HepG2 (cell line): ENCODE measurements around the gene MUC6. TPM values are rescaled to one million over a fixed set of nuclear protein-coding genes. Genes with fewer than 3 reads are reported as not detected.
A peak's percentile ranks its signal among the peaks of the same experiment; 100 is the strongest.

ENCODE experiments used
- ATAC-seq: fragments of 200-7000 bp; cut with Tn5 transposase; 3 replicates; pipeline ENCODE4 v1.9.1; 2020; ENCODE audit warnings: mild to moderate bottlenecking, moderate library complexity
- BruUV-seq: library from RNA; stranded (reverse); fragments of 400-500 nt; replicated peaks from 2 replicates; lab custom pipeline; 2021; lab: Mats Ljungman, UMichigan
- CTCF ChIA-PET: fragments of 300-600 bp; formaldehyde crosslinking; extraction: SDS; loops from one replicate; lab custom pipeline; 2021; ENCODE audit warnings: low total read pairs, inconsistent platforms, low intra/inter-chr PET ratio; lab: Yijun Ruan, JAX
- POLR2A ChIA-PET: fragments of 350-600 bp; sonication (Branson Sonifier 250); formaldehyde crosslinking; loops from one replicate; lab custom pipeline; 2020; ENCODE audit warnings: antibody characterized with exemption, inconsistent platforms; lab: Yijun Ruan, JAX
- DNase-seq: peaks from one replicate; pipeline ENCODE4 v3.0.0-alpha.2; 2015; ENCODE audit warnings: low spot score
- FAIRE-seq: peaks from 3 replicates; lab custom pipeline; 2011; peaks lifted over from hg19 to GRCh38; lab: Jason Lieb, UNC
- H2AFZ ChIP-seq: one replicate; pipeline ENCODE4 v1.6.1; 2011; ENCODE audit warnings: low read length, inconsistent platforms
- H3K27ac ChIP-seq: fragments of 300-600 bp; 3 replicates; pipeline ENCODE4 v1.8.0; 2011; ENCODE audit warnings: mixed run types, mild to moderate bottlenecking, mixed read lengths, low read length, inconsistent platforms; ENCODE audit not compliant: insufficient read depth; ENCODE audit errors: extremely low read length
- H3K27me3 ChIP-seq, 2 experiments: fragments of 200-600 bp in 1 of 2; 2 replicates in 1 of 2; 3 replicates in 1 of 2; pipeline versions ENCODE4 v1.6.0 to v1.8.0; 2011; ENCODE audit warnings: low read length in 2 of 2, mild to moderate bottlenecking in 2 of 2, moderate library complexity in 2 of 2, inconsistent platforms in 1 of 2; ENCODE audit not compliant: insufficient read depth in 2 of 2, control insufficient read depth in 1 of 2
- H3K36me3 ChIP-seq, 2 experiments: fragments of 200-600 bp in 1 of 2; replicated peaks in 1 of 2; 2 replicates in 1 of 2; 3 replicates in 1 of 2; pipeline versions ENCODE4 v1.5.1 to v1.8.0; 2011; ENCODE audit warnings: low read length in 2 of 2, inconsistent platforms in 1 of 2; ENCODE audit not compliant: insufficient read depth in 2 of 2, control insufficient read depth in 1 of 2
- H3K4me1 ChIP-seq: 2 replicates; pipeline ENCODE4 v1.5.1; 2012; ENCODE audit warnings: low read length, inconsistent platforms; ENCODE audit not compliant: insufficient read depth
- H3K4me2 ChIP-seq: 2 replicates; pipeline ENCODE4 v1.6.0; 2011; ENCODE audit warnings: low read depth, low read length, inconsistent platforms
- H3K4me3 ChIP-seq, 3 experiments: fragments of 200-600 bp in 1 of 3; sonication (generic), shearing (Covaris generic) in 1 of 3; replicated peaks in 1 of 3; 2 replicates each; pipeline ENCODE4 v1.5.1; 2011 to 2016; ENCODE audit warnings: low read length in 3 of 3, inconsistent platforms in 2 of 3, low read depth in 2 of 3, mild to moderate bottlenecking in 2 of 3, control low read depth in 1 of 3, mixed read lengths in 1 of 3; ENCODE audit not compliant: insufficient read depth in 1 of 3
- H3K79me2 ChIP-seq: one replicate; pipeline ENCODE4 v1.6.1; 2011; ENCODE audit warnings: low read length, inconsistent platforms; ENCODE audit not compliant: insufficient read depth
- H3K9ac ChIP-seq: 2 replicates; pipeline ENCODE4 v1.6.0; 2011; ENCODE audit warnings: mild to moderate bottlenecking, low read depth, low read length, inconsistent platforms; ENCODE audit not compliant: insufficient read depth
- H3K9me3 ChIP-seq: 2 replicates; pipeline ENCODE4 v1.5.1; 2012; ENCODE audit warnings: mild to moderate bottlenecking, low read length
- H4K20me1 ChIP-seq: 2 replicates; pipeline ENCODE4 v1.6.0; 2011; ENCODE audit warnings: inconsistent platforms, mild to moderate bottlenecking, low read length, moderate library complexity; ENCODE audit not compliant: insufficient read depth
- AGO2 ChIP-seq: fragments of 200-400 bp; formaldehyde crosslinking; optimal IDR thresholded peaks from 2 replicates; pipeline ENCODE3; 2017; ENCODE audit warnings: mild to moderate bottlenecking, low read depth, low read length, moderate library complexity
- HNRNPLL ChIP-seq: fragments of 200-400 bp; formaldehyde crosslinking; IDR thresholded peaks from 2 replicates; pipeline ENCODE4 v1.6.1; 2017; ENCODE audit warnings: mild to moderate bottlenecking, low read depth, low read length; ENCODE audit not compliant: poor library complexity, severe bottlenecking
- HOXA5 ChIP-seq: sonication (generic); formaldehyde crosslinking; IDR thresholded peaks from 2 replicates; pipeline ENCODE4 v1.4.0; 2020; ENCODE audit warnings: missing genetic modification reagents
- KAT2B ChIP-seq: fragments of 150-350 bp; IDR thresholded peaks from 2 replicates; pipeline ENCODE4 v1.6.1; 2014; ENCODE audit warnings: low read depth, low read length, borderline replicate concordance
- RBM22 ChIP-seq: fragments of 200-400 bp; formaldehyde crosslinking; optimal IDR thresholded peaks from 2 replicates; pipeline ENCODE3; 2017; ENCODE audit warnings: mild to moderate bottlenecking, low read length, moderate library complexity
- TBP ChIP-seq: sonication (generic); formaldehyde crosslinking; IDR thresholded peaks from 2 replicates; pipeline ENCODE4 v1.5.0; 2020; ENCODE audit warnings: missing genetic modification reagents
- THAP11 ChIP-seq: IDR thresholded peaks from 2 replicates; pipeline ENCODE4 v1.6.1; 2016; ENCODE audit warnings: missing biosample characterization, missing genetic modification reagents
- ZNF781 ChIP-seq: sonication (generic); formaldehyde crosslinking; IDR thresholded peaks from 2 replicates; pipeline ENCODE4 v1.5.1; 2020; ENCODE audit warnings: borderline replicate concordance, mild to moderate bottlenecking, missing genetic modification reagents; ENCODE audit errors: not compliant biosample characterization
- WGBS: methylation state at CpG from one replicate; pipeline ENCODE4 v1.1.6; 2017; ENCODE audit warnings: low lambda C conversion rate; 5-methylcytosine and 5-hydroxymethylcytosine counted together
- in situ Hi-C: cut with HindIII; loops from 2 replicates; pipeline ENCODE4 v1.10.0; 2017; ENCODE audit warnings: low pct_unique_long_range_greater_than_20kb; ENCODE audit not compliant: extremely low pct_ligation_motif_present
- intact Hi-C: fragments of 100-400 bp; cut with micrococcal nuclease; formaldehyde crosslinking; loops from one replicate; pipeline ENCODE4 v1.10.0; 2022; ENCODE audit not compliant: unreplicated experiment
- polyA plus RNA-seq, 8 experiments: library from polyadenylated mRNA; depleted of rRNA in 3 of 8; stranded (reverse) in 7 of 8; unstranded in 1 of 8; fragments of >200 nt; fragmentation: Illumina TruSeq in 4 of 8; extraction: Trizol in 4 of 8; gene quantifications; 2 replicates each; pipeline versions ENCODE4 v1.2.1 to v1.2.3, GENCODE V29; 2011 to 2016; ENCODE audit warnings: low read depth in 4 of 8, missing spikeins in 1 of 8, mixed read lengths in 1 of 8; ENCODE audit not compliant: insufficient read depth in 1 of 8
- total RNA-seq, 5 experiments: library from RNA; depleted of rRNA; stranded (reverse); fragments of >200 nt; fragmentation: Illumina TruSeq; extraction: Trizol; gene quantifications; 2 replicates each; pipeline ENCODE4 v1.2.3, GENCODE V29; 2016; ENCODE audit warnings: low read depth in 1 of 5
- TF ChIP-seq, protein P1 (sequence below): sonication (generic); formaldehyde crosslinking; IDR thresholded peaks from 2 replicates; pipeline ENCODE4 v1.4.0; 2020; ENCODE audit warnings: missing genetic modification reagents
- TF ChIP-seq, protein P2 (sequence below): IDR thresholded peaks from 2 replicates; pipeline ENCODE4 v1.6.1; 2016; ENCODE audit warnings: low read depth
- TF ChIP-seq, protein P3 (sequence below): sonication (generic); formaldehyde crosslinking; IDR thresholded peaks from 2 replicates; pipeline ENCODE4 v1.4.0; 2020; ENCODE audit warnings: low read depth, mild to moderate bottlenecking, missing genetic modification reagents

Gene MUC6
- total and polyA plus RNA-seq, 2 of the 13 experiments (the other 11 are each of a cell fraction or from before 2014, with no cell fraction given) = not detected

GRCh38 chr11:986270-986951, 50.1 kb downstream of the MUC6 start:
- Histone ChIP-seq H4K20me1 (no peaks in the 10 kb centered on the region; the same call in 1 of the 2 replicates), H3K27me3 (no peaks in the 10 kb centered on the region)
- no peak for DNase-seq
- TF ChIP-seq, protein P1, sequence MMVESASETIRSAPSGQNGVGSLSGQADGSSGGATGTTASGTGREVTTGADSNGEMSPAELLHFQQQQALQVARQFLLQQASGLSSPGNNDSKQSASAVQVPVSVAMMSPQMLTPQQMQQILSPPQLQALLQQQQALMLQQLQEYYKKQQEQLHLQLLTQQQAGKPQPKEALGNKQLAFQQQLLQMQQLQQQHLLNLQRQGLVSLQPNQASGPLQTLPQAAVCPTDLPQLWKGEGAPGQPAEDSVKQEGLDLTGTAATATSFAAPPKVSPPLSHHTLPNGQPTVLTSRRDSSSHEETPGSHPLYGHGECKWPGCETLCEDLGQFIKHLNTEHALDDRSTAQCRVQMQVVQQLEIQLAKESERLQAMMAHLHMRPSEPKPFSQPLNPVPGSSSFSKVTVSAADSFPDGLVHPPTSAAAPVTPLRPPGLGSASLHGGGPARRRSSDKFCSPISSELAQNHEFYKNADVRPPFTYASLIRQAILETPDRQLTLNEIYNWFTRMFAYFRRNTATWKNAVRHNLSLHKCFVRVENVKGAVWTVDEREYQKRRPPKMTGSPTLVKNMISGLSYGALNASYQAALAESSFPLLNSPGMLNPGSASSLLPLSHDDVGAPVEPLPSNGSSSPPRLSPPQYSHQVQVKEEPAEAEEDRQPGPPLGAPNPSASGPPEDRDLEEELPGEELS (CRISPR knock-in tag) = no peak
- TF ChIP-seq AGO2 = peak; percentile 60
- TF ChIP-seq RBM22 = no peak
- TF ChIP-seq, all 625 proteins: peak for 1
- FAIRE-seq (no peak), ATAC-seq (no peak)
- 96% methylated on average over 17 of the region's 28 CpGs for WGBS
- Histone ChIP-seq H3K4me3 (no peak overlapping the region), H3K79me2 (no peaks in the 10 kb centered on the region), H3K9me3 (no peaks in the 10 kb centered on the region), H2AFZ (no peak overlapping the region), H3K9ac (no peak overlapping the region), H3K36me3 (peaks cover 43 to 81% of the 10 kb centered on the region in 2 experiments), H3K4me1 (no peaks in the 10 kb centered on the region), H3K4me2 (no peak overlapping the region), H3K27ac (no peak overlapping the region)
- intact Hi-C loops (no loop called here), in situ Hi-C loops (no loop called here)
- POLR2A ChIA-PET = no interaction called here
- BruUV-seq = no TSS peak
- CTCF ChIA-PET = no interaction called here

DNA sequence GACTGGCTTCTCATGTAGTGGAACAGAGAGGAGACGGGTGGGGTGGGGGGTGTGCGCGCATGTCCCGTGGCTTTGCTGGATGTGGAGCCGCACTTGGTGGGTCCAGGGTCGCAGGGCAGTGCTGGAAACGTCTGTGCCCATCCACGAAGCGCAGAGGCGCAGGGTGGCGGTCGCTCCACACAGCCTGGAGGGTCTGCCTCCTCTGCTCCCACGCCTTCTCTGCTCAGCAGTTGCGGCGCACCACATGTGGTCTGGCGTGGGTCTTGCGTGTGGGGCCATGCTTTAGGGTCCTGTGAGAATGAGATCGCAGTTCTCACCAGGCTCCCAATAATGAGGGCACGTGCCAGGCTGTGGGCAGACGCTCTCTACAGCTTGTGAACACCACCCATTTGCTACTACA, 50.7 kb downstream of the MUC6 start:
- POLR2A ChIA-PET = no interaction called here
- CTCF ChIA-PET = no interaction called here
- Histone ChIP-seq H3K9me3 (no peaks in the 10 kb centered on the region), H3K79me2 (no peaks in the 10 kb centered on the region), H3K4me1 (no peaks in the 10 kb centered on the region), H2AFZ (no peak overlapping the region), H3K27me3 (no peaks in the 10 kb centered on the region), H3K9ac (no peak overlapping the region), H3K27ac (no peak overlapping the region), H4K20me1 (no peaks in the 10 kb centered on the region; the same call in 1 of the 2 replicates), H3K36me3 (peaks cover 45 to 81% of the 10 kb centered on the region in 2 experiments), H3K4me2 (no peak overlapping the region), H3K4me3 (no peak overlapping the region)
- FAIRE-seq (no peak), DNase-seq (no peak), ATAC-seq (no peak)
- intact Hi-C loops = no loop called here
- TF ChIP-seq TBP (CRISPR knock-in tag) = no peak
- TF ChIP-seq HOXA5 (CRISPR knock-in tag) = no peak
- TF ChIP-seq, protein P2, sequence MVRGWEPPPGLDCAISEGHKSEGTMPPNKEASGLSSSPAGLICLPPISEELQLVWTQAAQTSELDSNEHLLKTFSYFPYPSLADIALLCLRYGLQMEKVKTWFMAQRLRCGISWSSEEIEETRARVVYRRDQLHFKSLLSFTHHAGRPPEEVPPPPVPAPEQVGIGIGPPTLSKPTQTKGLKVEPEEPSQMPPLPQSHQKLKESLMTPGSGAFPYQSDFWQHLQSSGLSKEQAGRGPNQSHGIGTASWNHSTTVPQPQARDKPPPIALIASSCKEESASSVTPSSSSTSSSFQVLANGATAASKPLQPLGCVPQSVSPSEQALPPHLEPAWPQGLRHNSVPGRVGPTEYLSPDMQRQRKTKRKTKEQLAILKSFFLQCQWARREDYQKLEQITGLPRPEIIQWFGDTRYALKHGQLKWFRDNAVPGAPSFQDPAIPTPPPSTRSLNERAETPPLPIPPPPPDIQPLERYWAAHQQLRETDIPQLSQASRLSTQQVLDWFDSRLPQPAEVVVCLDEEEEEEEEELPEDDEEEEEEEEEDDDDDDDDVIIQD (CRISPR knock-in tag) = no peak
- no peak for TF ChIP-seq THAP11 (CRISPR knock-in tag)
- no peak for TF ChIP-seq ZNF781 (CRISPR knock-in tag)
- TF ChIP-seq, protein P3, sequence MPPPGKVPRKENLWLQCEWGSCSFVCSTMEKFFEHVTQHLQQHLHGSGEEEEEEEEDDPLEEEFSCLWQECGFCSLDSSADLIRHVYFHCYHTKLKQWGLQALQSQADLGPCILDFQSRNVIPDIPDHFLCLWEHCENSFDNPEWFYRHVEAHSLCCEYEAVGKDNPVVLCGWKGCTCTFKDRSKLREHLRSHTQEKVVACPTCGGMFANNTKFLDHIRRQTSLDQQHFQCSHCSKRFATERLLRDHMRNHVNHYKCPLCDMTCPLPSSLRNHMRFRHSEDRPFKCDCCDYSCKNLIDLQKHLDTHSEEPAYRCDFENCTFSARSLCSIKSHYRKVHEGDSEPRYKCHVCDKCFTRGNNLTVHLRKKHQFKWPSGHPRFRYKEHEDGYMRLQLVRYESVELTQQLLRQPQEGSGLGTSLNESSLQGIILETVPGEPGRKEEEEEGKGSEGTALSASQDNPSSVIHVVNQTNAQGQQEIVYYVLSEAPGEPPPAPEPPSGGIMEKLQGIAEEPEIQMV (CRISPR knock-in tag) = no peak
- no peak for TF ChIP-seq KAT2B
- no peak for TF ChIP-seq HNRNPLL
- in situ Hi-C loops = no loop called here
- WGBS = 100% methylated on average over 11 of the region's 20 CpGs
- no TSS peak for BruUV-seq
